ENCODE data around the gene UBA52.
A peak's percentile ranks its signal among the peaks of the same experiment; 100 is the strongest.
"Not testable (repeated sequence)": the region's sequence is repeated elsewhere in the genome, so short reads cannot be mapped to it uniquely, and the experiment has no call there.

UBA52 gene

DNA sequence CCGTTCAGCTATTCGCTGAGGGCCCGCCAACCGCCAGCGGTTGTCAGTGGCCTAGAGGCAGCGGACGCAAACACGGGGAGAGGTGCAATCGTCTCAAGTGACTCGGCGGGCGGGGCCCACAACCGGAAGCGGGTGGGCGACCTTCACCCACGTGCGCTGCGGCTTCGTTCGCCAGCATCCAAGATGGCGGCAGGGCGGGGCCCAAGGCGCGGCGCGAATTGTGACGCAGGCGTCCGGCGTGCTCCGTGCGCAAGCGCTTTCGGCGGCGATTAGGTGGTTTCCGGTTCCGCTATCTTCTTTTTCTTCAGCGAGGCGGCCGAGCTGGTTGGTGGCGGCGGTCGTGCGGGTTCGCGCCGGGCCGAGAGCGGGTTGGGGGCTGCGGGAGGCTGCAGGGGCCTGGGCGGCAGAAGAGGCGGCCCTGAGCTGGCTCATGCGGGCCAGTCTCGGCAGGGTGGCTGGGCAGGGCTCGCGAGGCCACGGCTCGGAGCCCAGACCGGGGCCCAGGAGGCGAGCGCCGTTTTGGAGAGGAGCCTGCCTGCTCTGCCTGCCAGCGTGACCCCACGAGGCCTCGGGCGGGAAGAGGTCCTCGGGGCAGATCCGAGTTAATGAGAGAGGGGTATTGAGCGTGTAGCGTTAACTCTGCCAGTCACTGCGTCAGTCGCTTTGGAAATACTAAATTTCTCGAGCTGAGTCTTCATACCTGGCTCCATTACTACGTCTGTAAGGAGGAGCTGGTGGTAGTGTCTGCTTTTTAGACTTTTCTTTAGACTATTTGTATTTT, at the start of gene UBA52:
Gene UBA52, plus strand, starts transcription at position 294 of the 781 bp plus-strand sequence. CDS start 1,444 bp downstream, outside the sequence.
- peak; percentile 98 for DNase-seq (ENCODE audit: low spot score)

- DNase-seq (ENCODE audit: low spot score), result peak; percentile 100
Measured at GRCh38 chr19:18522124-18522861, 49.4 kb upstream of the UBA52 start.

DNA sequence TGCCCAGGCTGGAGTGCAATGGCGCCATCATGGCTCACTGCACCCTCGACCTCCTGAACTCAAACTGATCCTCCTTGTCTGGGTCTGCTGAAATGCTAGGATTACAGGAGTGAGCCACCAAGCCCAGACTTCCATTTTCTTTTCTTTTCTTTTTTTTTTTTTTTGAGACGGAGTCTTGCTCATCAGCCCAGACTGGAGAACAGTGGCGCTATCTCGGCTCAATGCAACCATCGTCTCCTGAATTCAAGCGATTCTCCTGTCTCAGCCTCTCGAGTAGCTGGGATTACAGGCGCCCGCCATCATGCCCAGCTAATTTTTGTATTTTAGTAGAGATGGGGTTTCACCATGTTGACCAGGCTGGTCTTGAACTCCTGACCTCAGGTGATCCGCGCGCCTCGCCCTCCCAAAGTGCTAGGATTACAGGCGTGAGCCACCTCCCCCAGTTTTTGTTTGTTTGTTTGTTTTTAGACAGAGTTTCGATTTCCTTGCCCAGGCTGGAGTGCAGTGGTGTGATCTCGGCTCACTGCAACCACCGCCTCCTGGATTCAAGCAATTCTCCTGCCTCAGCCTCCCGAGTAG, 48.7 kb upstream of the UBA52 start:
- not testable (repeated sequence) for DNase-seq (ENCODE audit: low spot score)

DNA sequence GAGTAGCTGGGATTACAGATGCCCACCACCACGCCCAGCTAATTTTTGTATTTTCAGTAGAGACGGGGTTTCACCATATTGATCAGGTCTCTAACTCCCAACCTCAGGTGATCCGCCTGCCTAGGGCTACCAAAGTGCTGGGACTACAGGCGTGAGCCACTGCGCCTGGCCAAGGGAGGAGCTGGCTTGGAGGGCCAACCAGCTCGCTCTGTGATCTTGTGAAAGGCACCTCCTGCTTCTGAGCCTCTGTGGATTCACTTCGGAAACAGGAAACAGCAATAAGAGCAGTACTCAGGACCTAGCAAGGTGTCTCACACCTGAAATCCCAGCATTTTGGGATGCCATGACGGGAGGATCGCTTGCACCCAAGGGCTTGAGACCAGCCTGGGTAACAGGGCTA, 47.8 kb upstream of the UBA52 start:
- no peak for DNase-seq (ENCODE audit: low spot score)

- DNase-seq (ENCODE audit: low spot score), result no peak
Measured at GRCh38 chr19:18526316-18526715, 45.3 kb upstream of the UBA52 start.

GRCh38 chr19:18529782-18530181, 41.9 kb upstream of the UBA52 start:
- DNase-seq (ENCODE audit: low spot score), result no peak

GRCh38 chr19:18531485-18531884, 40.2 kb upstream of the UBA52 start:
- no peak for DNase-seq (ENCODE audit: low spot score)

- DNase-seq (ENCODE audit: low spot score), result no peak
Measured at GRCh38 chr19:18532168-18532890, 39.3 kb upstream of the UBA52 start.

- no peak for DNase-seq (ENCODE audit: low spot score)
Measured at GRCh38 chr19:18533058-18533457, 38.6 kb upstream of the UBA52 start.

DNA sequence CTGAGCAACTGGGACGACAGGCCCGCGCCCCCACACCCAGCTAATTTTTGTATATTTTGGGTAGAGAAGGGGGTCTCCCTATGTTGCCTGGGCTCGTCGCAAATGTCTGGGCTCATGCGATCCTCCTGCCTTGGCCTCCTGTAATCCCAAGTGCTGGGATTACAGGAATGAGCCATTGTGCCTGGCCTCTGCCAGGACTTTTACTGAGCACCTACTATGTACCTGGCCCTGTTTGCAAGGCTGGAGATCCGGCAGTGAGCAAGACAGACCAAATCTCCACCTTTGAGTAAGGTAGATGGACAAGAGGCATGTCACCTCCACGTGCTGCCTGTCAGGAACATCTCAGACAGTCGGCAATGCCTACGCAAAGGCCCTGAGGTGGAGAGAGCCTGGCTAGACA, 35.2 kb upstream of the UBA52 start:
- no peak for DNase-seq (ENCODE audit: low spot score)

- DNase-seq (ENCODE audit: low spot score), result no peak
Measured at GRCh38 chr19:18537431-18537830, 34.2 kb upstream of the UBA52 start.

DNA sequence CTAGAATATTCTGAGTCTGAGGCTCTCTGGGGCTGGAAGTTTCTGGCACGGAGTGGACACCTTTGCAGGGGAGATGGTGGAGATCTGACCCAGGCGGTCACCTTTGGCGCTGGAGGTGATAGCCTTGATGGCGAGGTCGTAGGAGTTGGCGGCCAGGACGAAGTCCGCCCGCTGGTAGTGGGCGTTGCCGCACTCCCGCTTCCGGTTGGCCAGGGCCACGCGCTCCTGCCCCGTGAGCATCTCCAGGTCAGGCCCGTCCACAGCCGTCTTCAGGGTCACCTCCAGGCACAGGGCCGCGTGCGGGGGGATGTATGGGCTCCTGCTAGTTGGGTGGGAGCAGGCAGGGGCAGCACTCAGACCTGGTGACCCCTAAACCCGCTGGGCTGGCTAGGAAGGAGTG, 33.5 kb upstream of the UBA52 start:
- DNase-seq (ENCODE audit: low spot score), result no peak

- DNase-seq (ENCODE audit: low spot score), result no peak
Measured at GRCh38 chr19:18539372-18539771, 32.3 kb upstream of the UBA52 start.

DNA sequence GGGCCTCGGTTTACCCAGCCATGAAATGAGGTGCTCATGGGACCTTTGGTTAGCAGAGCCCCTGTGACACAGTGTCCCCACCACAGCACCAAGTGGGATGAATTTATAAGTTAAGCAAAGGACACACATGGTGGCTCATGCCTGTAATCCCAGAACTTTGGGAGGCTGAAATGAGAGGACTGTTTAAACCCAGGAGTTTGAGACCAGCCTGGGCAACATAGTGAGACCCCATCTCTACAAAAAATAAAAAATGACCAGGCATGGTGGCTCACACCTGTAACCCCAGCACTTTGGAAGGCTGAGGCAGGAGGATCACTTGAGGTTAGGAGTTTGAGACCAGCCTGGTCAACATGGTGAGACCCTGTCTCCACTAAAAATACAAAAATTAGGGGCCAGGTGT, 31.5 kb upstream of the UBA52 start:
- DNase-seq (ENCODE audit: low spot score), result not testable (repeated sequence)

DNA sequence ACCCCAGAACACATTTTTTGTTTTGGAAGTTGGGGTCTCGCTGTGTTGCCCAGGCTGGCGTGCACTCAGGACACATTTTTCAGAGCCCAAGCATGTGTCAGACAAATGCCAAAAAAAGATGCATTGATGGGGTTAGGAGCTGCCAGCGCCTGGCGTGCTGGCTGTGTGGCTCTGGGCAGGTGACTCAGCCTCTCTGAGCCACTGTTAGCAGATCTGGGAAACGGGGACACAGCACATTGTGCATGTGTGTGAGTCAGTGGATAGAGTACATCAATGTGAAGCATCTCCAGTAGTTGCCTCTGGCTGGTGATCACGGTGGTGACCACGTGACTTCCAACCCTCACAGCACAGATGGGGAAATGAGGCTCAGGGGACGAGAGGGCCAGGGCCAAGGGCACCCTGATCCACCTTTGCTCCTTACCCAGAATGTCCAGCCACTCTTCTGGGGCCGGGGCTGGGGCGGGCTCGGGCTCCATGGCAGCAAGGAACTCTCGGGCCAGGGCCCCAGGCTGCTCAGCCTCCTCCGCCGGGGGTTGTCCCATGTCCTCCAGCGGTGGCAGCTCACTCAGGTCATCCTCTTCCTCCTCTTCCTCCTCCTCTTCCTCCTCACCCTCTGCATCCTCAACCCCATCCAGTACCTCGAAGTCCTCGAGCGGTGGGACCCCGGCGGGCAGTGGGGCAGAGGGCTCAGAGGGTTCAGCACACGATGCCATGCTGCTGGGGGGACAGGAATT, 30.2 kb upstream of the UBA52 start:
- peak; percentile 25 for DNase-seq (ENCODE audit: low spot score)

DNA sequence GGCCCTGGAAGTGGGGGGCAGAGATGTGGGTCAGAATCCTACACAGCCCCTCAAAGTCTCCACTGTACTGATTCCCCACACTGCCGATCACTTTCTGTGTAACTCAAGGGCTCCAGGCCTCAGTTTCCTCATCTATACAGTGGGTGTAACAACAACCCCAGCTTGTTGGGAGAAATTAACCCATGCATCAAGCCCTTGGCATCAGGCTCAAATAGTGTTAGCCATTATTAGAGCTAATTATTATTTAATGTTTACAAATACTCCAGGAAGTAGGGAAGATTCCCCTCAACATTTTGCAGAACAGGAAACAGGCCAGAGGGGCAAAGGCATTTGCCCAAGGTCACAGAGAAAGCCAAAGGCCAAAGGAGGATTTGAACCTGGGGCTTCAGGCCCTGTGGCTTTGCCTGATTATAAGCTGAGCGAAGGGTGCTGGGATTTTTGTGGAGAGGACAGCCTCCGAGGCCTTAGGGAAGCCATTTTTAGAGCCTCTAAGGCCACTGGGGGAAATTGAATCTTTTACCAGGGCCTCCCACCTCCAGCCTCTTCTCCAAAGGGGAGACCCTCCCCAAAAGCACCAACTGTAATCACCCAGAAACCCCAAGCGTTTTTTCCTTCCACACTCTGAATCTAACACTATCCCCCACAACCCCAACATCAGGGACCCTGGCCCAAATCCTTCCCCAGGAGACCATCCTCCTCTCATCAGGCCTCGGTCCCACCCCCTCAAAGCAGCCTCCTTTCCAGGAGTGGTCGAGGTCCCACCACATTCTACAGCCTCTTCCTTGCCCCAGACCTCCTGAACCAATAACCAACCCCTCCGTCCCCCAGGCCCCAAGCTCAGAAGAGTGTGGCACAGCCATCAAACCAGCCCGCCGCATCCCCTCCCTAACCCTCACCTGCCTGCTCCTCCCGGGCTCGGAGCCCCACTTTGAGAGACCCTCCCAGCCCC, 29.4 kb upstream of the UBA52 start:
- DNase-seq (ENCODE audit: low spot score), result no peak

GRCh38 chr19:18542941-18543813, 28.5 kb upstream of the UBA52 start, which contains the start of gene FKBP8:
Gene FKBP8, minus strand, starts transcription at chr19:18543573. Its CDS starts 1,603 bp downstream, at chr19:18541970.
- DNase-seq (ENCODE audit: low spot score), result peak; percentile 93

DNA sequence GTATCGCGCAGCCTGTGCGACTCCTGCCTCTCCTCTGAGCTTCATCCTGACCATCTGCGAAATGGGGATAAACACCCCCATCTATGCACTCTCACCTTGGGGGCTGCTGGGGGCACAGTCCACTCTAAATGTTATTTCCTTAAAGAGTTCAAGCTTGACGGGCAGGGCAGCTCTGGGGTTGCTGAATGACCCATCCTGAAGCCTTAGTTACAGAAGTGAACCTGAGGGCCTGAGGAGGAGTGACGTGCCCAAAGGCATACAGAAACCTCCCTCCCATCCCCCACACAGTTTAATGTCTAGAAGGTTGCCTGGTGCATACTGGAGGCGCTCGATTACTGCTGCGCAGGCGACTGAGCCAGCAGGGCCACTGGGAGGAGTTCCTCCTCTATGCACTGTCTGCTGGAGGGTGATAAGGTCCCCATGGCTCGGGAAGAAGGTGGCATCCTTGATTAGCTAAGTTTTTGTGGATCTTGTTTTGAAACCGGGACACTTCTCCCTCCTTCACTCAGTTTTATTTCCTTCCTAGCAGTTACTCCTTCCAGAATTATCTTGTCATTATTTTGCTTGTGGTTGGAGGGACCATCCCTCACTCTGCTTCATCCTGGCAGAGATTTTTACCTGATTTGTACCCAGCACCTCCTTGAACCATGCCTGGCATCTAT, 27.7 kb upstream of the UBA52 start:
- DNase-seq (ENCODE audit: low spot score), result peak; percentile 89

DNA sequence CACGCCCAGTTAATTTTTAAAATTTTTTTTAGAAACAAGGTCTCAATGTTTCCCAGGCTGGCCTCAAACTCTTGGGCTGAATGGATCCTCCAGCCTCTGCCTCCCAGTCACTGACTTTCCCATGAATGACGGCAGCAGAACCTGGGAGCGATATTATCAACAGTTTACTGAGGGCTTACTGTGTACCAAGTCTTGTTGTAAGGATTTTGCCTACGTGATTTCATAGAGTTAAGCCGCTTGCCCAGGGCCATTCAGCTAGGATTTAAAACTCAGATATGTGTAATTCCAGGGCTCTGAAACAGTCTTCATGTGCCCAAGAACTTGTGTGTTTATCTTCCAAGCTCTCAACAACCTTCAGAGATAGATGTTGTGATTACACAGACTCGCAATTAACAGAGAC, 20.0 kb upstream of the UBA52 start:
- no peak for DNase-seq (ENCODE audit: low spot score)

Data from CD4-positive, alpha-beta T cell treated with Interleukin-2 at 100 ng/mL for 4 hours (primary cell).